GM13976 (cell line): ENCODE measurements around the gene TBC1D19.
"Not testable (repeated sequence)": the region's sequence is repeated elsewhere in the genome, so short reads cannot be mapped to it uniquely, and the experiment has no call there.

Experiments used
- DNase-seq: peaks from one replicate; pipeline ENCODE4 v3.0.0; 2012; ENCODE audit warnings: low spot score
- in situ Hi-C: fragments of 300-500 bp; cut with MboI; formaldehyde crosslinking; loops from one replicate; pipeline ENCODE4 v1.12.0; 2022; ENCODE audit warnings: low sequenced_read_pairs, mixed read lengths, inconsistent platforms; ENCODE audit not compliant: unreplicated experiment
- TF ChIP-seq, protein P1 (sequence below): IDR thresholded peaks from 2 replicates; pipeline ENCODE4 v1.5.1; 2012; ENCODE audit warnings: borderline replicate concordance, mild to moderate bottlenecking; ENCODE audit not compliant: insufficient read depth; ENCODE audit errors: extremely low read depth, missing control alignments, control extremely low read depth

TBC1D19 gene

DNA sequence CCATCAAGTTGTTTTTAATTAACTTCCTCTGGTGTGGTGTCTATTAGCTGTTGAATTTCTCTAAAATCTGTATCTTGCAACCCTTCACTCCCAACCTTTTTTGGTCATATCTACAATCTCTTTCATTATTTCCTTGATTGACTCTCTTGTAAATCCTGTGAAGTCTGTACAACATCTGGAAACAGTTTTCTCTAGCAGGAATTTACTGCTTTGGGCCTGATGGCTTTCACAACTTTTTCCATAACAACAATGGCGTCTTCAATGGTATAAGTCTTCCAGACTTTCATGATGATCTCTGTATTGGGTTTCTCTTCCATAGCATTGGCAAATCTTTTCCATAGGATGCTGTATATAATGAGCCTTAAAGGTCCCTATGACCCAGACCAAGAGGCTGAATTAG, 49.0 kb downstream of the TBC1D19 start:
- TF ChIP-seq, protein P1, sequence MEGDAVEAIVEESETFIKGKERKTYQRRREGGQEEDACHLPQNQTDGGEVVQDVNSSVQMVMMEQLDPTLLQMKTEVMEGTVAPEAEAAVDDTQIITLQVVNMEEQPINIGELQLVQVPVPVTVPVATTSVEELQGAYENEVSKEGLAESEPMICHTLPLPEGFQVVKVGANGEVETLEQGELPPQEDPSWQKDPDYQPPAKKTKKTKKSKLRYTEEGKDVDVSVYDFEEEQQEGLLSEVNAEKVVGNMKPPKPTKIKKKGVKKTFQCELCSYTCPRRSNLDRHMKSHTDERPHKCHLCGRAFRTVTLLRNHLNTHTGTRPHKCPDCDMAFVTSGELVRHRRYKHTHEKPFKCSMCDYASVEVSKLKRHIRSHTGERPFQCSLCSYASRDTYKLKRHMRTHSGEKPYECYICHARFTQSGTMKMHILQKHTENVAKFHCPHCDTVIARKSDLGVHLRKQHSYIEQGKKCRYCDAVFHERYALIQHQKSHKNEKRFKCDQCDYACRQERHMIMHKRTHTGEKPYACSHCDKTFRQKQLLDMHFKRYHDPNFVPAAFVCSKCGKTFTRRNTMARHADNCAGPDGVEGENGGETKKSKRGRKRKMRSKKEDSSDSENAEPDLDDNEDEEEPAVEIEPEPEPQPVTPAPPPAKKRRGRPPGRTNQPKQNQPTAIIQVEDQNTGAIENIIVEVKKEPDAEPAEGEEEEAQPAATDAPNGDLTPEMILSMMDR: no peak
- in situ Hi-C loops: no loop called here
- DNase-seq: no peak

DNA sequence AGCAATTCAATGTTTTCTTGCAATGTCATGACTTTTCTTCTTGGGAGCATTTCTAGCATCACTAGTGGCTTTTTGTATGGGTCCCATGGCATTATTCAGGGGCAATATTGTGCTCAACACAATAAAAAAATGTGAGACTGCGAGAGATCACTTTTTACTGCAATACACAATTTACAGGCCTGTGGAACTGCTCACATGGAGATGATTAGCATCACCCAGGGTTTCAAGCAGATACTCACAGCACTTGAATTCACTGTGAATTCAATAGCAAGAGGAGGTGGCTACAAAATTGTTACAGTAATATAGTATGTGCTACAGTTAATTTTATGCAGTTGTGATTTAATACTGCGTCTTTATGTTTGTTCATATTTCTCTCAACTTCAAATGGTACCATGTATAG, 50.4 kb downstream of the TBC1D19 start:
- in situ Hi-C loops: no loop called here
- TF ChIP-seq, protein P1: no peak
- DNase-seq: no peak

- in situ Hi-C loops: no loop called here
- DNase-seq: no peak
- TF ChIP-seq, protein P1: no peak
Observed at GRCh38 chr4:26636458-26636857, 52.6 kb downstream of the TBC1D19 start.

DNA sequence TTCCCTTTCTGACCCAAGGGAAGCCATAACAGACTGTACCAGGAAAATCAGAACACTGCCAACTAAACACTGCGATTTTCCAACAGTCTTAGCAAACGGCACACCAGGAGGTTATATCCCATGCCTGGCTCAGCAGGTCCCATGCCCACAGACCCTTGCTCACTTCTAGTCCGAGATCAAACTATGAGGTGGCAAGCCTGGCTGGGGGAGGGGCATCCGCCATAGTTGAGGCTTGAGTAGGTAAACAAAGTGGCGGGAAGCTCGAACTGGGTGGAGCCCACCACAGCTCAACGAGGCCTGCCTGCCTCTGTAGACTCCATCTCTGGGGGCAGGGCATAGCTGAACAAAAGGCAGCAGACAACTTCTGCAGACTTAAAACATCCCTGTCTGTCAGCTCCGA, 56.8 kb downstream of the TBC1D19 start:
- DNase-seq, in situ Hi-C loops: not testable (repeated sequence)

DNA sequence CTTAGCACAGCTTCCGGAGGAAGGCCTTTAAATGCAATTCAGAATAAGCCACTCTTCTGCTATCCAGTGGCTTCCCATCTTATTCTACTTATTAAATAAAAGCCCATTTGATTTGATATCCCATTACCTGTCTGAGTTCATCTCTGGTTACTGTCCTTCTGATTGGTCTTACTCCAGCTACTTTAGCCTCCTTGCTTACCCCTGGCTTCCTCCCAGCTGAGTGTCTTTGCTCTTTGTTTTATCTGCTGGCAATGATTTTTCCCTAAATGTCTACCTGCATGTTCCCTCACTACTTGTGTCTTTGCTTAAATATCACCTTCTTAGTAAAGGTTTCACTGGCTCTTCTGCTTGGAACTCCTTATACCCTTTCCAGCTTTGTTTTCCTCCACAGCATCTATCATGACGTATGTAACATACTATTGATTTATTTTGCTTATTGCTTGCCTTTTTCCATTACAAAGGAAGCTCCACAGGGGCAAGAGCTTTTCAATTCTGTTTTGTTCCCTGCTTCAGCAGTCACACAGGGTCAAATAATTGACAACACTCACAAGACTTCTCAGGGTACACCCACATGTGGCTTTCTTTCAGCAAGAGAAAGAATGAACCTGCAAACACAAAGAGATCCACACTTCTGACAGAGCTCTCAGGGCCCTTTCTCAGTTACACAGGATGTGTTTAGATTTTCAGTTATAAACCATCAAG, 63.8 kb downstream of the TBC1D19 start:
- no peak for DNase-seq
- in situ Hi-C loops: no loop called here
- TF ChIP-seq, protein P1: no peak

DNA sequence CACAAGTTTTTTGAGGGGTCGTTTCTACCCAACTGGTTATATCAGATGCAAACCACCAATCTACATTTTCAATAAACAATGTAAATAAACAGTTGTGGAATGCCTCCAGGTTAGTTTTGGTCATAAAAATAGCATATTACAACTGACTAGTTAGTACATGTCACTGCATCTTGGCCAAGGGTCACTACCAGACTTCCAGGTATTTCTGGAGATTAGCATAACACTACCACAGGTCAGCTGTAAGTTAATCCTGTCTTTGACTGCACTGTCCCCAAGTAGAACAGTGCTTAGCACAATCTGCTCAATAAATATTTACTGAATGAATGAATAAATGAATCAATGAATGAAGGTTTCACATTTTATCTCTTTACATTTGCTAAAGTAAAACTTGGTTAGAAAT, 64.4 kb downstream of the TBC1D19 start:
- no peak for DNase-seq
- TF ChIP-seq, protein P1: no peak
- in situ Hi-C loops: no loop called here

GRCh38 chr4:26660261-26660660, 76.4 kb downstream of the TBC1D19 start:
- DNase-seq: no peak
- in situ Hi-C loops: no loop called here
- TF ChIP-seq, protein P1: no peak
